HG02885 (cell line): Measurements from ENCODE around the gene HRG.

Experiments used
- ATAC-seq: cut with Tn5 transposase; IDR thresholded peaks from one replicate; pipeline ENCODE4 v1.9.1; 2021; ENCODE audit warnings: mild to moderate bottlenecking; ENCODE audit not compliant: unreplicated experiment, poor library complexity

The HRG gene

GRCh38 chr3:186719945-186720739 lies 54.3 kb downstream of the HRG start:
- no peak for ATAC-seq

- no peak for ATAC-seq
These were observed 56.6 kb downstream of the HRG start for GRCh38 chr3:186722457-186722856.

- ATAC-seq = no peak
These were observed 59.1 kb downstream of the HRG start for GRCh38 chr3:186724911-186725310.
